NCI-H524 treated with DMSO at 0.1 percent for 48 hours (cell line): ENCODE measurements around the gene ACP4.

Experiments
- DNase-seq: peaks from one replicate; lab custom pipeline; 2025; lab: John Stamatoyannopoulos, UW

Gene ACP4

GRCh38 chr19:50822661-50823208 is 32.5 kb downstream of the ACP4 start:
- DNase-seq, result no peak

GRCh38 chr19:50823389-50824042 is 33.3 kb downstream of the ACP4 start, which contains the start of gene KLK1:
Gene KLK1 (minus strand): TSS chr19:50823787. CDS start chr19:50823748, 39 bp downstream.
- DNase-seq, result no peak

GRCh38 chr19:50826492-50827240 is 36.5 kb downstream of the ACP4 start:
- no peak for DNase-seq

GRCh38 chr19:50827476-50827875 is 37.3 kb downstream of the ACP4 start:
- no peak for DNase-seq

- no peak for DNase-seq
Measured at GRCh38 chr19:50829801-50830200, 39.6 kb downstream of the ACP4 start.

GRCh38 chr19:50830266-50831025 is 40.2 kb downstream of the ACP4 start:
- no peak for DNase-seq

GRCh38 chr19:50831026-50831396 is 40.8 kb downstream of the ACP4 start:
- no peak for DNase-seq

- DNase-seq, result no peak
Measured at GRCh38 chr19:50832666-50833065, 42.5 kb downstream of the ACP4 start.

- DNase-seq, result no peak
Measured at GRCh38 chr19:50833117-50833801, 43.0 kb downstream of the ACP4 start, which contains the start of gene KLK15. Gene KLK15 (minus strand): TSS chr19:50833574. CDS start chr19:50831492, 2,082 bp downstream.

GRCh38 chr19:50833802-50834167 is 43.6 kb downstream of the ACP4 start:
- no peak for DNase-seq

GRCh38 chr19:50835103-50835784 is 45.0 kb downstream of the ACP4 start:
- DNase-seq, result no peak

- no peak for DNase-seq
Measured at GRCh38 chr19:50835785-50836542, 45.7 kb downstream of the ACP4 start.

GRCh38 chr19:50836543-50837195 is 46.5 kb downstream of the ACP4 start:
- no peak for DNase-seq

GRCh38 chr19:50837300-50837699 is 47.1 kb downstream of the ACP4 start:
- DNase-seq, result no peak

- DNase-seq, result no peak
Measured at GRCh38 chr19:50838239-50838638, 48.0 kb downstream of the ACP4 start.

- DNase-seq, result no peak
Measured at GRCh38 chr19:50839712-50840655, 49.8 kb downstream of the ACP4 start.

- DNase-seq, result no peak
Measured at GRCh38 chr19:50842130-50842529, 51.9 kb downstream of the ACP4 start.

- DNase-seq, result no peak
Measured at GRCh38 chr19:50843205-50843604, 53.0 kb downstream of the ACP4 start.

GRCh38 chr19:50843701-50844221 is 53.5 kb downstream of the ACP4 start:
- no peak for DNase-seq
